HG03108 (cell line): Measurements from ENCODE around the gene ALS2CL.
"Not testable (repeated sequence)": the region's sequence is repeated elsewhere in the genome, so short reads cannot be mapped to it uniquely, and the experiment has no call there.

Source experiments
- ATAC-seq: cut with Tn5 transposase; IDR thresholded peaks from one replicate; pipeline ENCODE4 v1.9.1; 2021; ENCODE audit warnings: moderate library complexity; ENCODE audit not compliant: unreplicated experiment

Gene ALS2CL

GRCh38 chr3:46705022-46705530, 11.6 kb upstream of the ALS2CL start:
- no peak for ATAC-seq

GRCh38 chr3:46704346-46704745, 10.9 kb upstream of the ALS2CL start:
- not testable (repeated sequence) for ATAC-seq

GRCh38 chr3:46703013-46703520, 9.6 kb upstream of the ALS2CL start:
- ATAC-seq = no peak

GRCh38 chr3:46702246-46703012, 8.9 kb upstream of the ALS2CL start:
- ATAC-seq = no peak

- no peak for ATAC-seq
Measured at GRCh38 chr3:46701181-46701939, 7.9 kb upstream of the ALS2CL start, which contains the start of gene TMIE. TSS of gene TMIE (plus strand) at chr3:46701392. CDS start at chr3:46701488, 96 bp downstream.

- ATAC-seq = no peak
Measured at GRCh38 chr3:46700772-46701171, 7.3 kb upstream of the ALS2CL start.

GRCh38 chr3:46699676-46700523, 6.4 kb upstream of the ALS2CL start:
- ATAC-seq = no peak

- ATAC-seq = no peak
Measured at GRCh38 chr3:46695962-46696894, 2.7 kb upstream of the ALS2CL start.

GRCh38 chr3:46695177-46695961, 1.9 kb upstream of the ALS2CL start:
- no peak for ATAC-seq

GRCh38 chr3:46694520-46694919, 1.0 kb upstream of the ALS2CL start:
- ATAC-seq = no peak

- no peak for ATAC-seq
Measured at GRCh38 chr3:46693892-46694226, 380 bp upstream of the ALS2CL start.

GRCh38 chr3:46692566-46692990, 901 bp downstream of the ALS2CL start:
- no peak for ATAC-seq

- ATAC-seq = no peak
Measured at GRCh38 chr3:46690798-46691197, 2.7 kb downstream of the ALS2CL start.

- ATAC-seq = no peak
Measured at GRCh38 chr3:46685446-46685845, 8.0 kb downstream of the ALS2CL start.

GRCh38 chr3:46684891-46685290, 8.6 kb downstream of the ALS2CL start:
- no peak for ATAC-seq

GRCh38 chr3:46682974-46683373, 10.5 kb downstream of the ALS2CL start:
- ATAC-seq = no peak

- no peak for ATAC-seq
Measured at GRCh38 chr3:46681856-46682540, 11.5 kb downstream of the ALS2CL start.

- no peak for ATAC-seq
Measured at GRCh38 chr3:46681387-46681786, 12.1 kb downstream of the ALS2CL start.
